Tibial artery (tissue), 4 donors: Measurements from ENCODE around the gene TMEM59.

Source experiments
- DNase-seq, 2 donors: peaks; one replicate each; pipeline ENCODE4 v3.0.0-alpha.2; 2019
- H3K27ac ChIP-seq, 2 donors: fragments of 200-600 bp; sonication (generic) in 1 of 2; 1 replicate in 1 of 2; 2 replicates in 1 of 2; pipeline ENCODE4 v1.5.1; 2018 to 2019; ENCODE audit warnings: mild to moderate bottlenecking in 1 of 2
- H3K27me3 ChIP-seq, 2 donors: fragments of 200-600 bp; sonication (generic) in 1 of 2; one replicate each; pipeline versions ENCODE4 v1.5.1 to v1.6.0; 2016 to 2019
- H3K36me3 ChIP-seq, 3 donors: fragments of 200-600 bp; sonication (generic) in 2 of 3; one replicate each; pipeline ENCODE4 v1.5.1; 2016 to 2019; ENCODE audit warnings: mild to moderate bottlenecking in 2 of 3
- H3K4me1 ChIP-seq, 4 donors: fragments of 200-600 bp; sonication (generic) in 2 of 4; 1 replicate in 3 of 4; 2 replicates in 1 of 4; pipeline ENCODE4 v1.5.1; 2016 to 2019
- H3K4me3 ChIP-seq, 2 donors: fragments of 200-600 bp; sonication (generic) in 1 of 2; 1 replicate in 1 of 2; 2 replicates in 1 of 2; pipeline ENCODE4 v1.5.1; 2018 to 2019; ENCODE audit warnings: mild to moderate bottlenecking in 2 of 2
- H3K9me3 ChIP-seq, 3 donors: fragments of 200-600 bp; sonication (generic) in 1 of 3; one replicate each; pipeline ENCODE4 v1.5.1; 2016 to 2019
- intact Hi-C: fragments of 100-400 bp; cut with DNase I; formaldehyde crosslinking; loops from one replicate; pipeline ENCODE4 v1.15.0; 2023; ENCODE audit warnings: low total_unique reads
- TF ChIP-seq, protein P1 (sequence below), 2 experiments: fragments of 200-600 bp in 1 of 2; fragments of 450-650 bp in 1 of 2; IDR thresholded peaks; one replicate each; pipeline ENCODE4 v1.5.1; 2017 to 2019; ENCODE audit warnings: antibody characterized with exemption in 2 of 2, mild to moderate bottlenecking in 1 of 2, moderate library complexity in 1 of 2

The TMEM59 gene

DNA sequence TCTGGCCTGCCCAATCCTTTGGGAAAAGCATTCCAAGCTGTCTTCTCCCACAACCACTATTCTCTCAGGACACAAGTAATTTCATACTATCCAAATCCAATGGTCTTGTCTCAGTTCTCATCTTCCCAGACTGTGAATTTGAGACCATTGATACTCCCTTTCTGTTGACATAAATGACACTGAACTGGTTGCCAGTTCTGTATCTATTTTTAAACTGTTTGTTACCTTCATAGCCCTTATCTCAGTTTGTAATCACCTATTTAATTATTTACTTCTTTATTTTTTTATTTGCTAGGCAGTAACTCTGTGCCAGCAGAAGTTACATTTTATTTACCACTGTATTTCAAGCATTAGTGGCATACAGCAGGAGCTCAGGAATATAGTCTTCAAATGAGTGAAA, 24.4 kb upstream of the TMEM59 start:
- intact Hi-C loops: loop anchor here (10.0 kb wide), 1 partner anchor 407 kb away; no protein-coding TSS in a partner anchor
- Histone ChIP-seq H3K4me1 (no peaks in the 10 kb centered on the region), H3K27ac (no peak overlapping the region), H3K36me3 (peaks cover 0 to 6% (median 0%) of the 10 kb centered on the region in 3 donors), H3K9me3 (no peaks in the 10 kb centered on the region), H3K4me3 (no peak overlapping the region), H3K27me3 (no peaks in the 10 kb centered on the region)
- TF ChIP-seq, protein P1, sequence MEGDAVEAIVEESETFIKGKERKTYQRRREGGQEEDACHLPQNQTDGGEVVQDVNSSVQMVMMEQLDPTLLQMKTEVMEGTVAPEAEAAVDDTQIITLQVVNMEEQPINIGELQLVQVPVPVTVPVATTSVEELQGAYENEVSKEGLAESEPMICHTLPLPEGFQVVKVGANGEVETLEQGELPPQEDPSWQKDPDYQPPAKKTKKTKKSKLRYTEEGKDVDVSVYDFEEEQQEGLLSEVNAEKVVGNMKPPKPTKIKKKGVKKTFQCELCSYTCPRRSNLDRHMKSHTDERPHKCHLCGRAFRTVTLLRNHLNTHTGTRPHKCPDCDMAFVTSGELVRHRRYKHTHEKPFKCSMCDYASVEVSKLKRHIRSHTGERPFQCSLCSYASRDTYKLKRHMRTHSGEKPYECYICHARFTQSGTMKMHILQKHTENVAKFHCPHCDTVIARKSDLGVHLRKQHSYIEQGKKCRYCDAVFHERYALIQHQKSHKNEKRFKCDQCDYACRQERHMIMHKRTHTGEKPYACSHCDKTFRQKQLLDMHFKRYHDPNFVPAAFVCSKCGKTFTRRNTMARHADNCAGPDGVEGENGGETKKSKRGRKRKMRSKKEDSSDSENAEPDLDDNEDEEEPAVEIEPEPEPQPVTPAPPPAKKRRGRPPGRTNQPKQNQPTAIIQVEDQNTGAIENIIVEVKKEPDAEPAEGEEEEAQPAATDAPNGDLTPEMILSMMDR (IDR thresholded peaks at IDR 0.05): no peak
- no peak for DNase-seq

DNA sequence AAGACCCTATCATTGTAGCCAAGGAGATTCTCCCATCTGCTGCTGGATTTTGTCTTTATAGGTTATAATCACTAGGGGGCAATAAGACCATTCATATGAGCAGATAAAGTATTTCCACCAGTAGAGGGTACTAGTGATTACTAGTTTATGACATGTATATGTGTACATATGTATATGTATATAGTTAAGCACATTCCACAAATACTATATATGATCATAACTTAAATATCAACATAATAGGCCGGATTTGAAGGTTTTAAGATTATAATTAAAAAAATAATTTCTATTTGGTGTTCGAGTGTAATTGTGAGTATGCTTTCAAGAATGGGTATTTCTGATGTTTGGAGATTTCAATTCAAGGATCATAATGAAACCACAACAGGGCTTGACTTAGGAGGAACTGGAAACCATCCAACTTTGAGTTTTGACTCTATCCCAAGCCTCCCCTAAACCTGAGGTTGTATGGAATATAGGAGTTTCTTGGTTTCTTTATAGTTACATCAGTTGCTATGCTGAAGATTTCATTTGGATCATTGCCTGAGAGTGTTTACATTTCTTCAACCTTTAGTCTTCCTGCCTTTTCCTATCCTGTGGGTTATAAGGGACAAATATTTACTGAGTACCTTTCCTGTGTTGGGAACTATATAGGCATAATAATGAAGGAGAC, 17.3 kb upstream of the TMEM59 start:
- no peak for DNase-seq
- intact Hi-C loops: loop anchor here (10.0 kb wide), 1 partner anchor 414 kb away; no protein-coding TSS in a partner anchor
- H3K4me3 ChIP-seq: no peak overlapping the region
- no peak overlapping the region for H3K27ac ChIP-seq
- H3K36me3 ChIP-seq: peaks cover 0 to 7% (median 0%) of the 10 kb centered on the region in 3 donors
- no peaks in the 10 kb centered on the region for H3K4me1 ChIP-seq
- H3K27me3 ChIP-seq: no peaks in the 10 kb centered on the region
- no peaks in the 10 kb centered on the region for H3K9me3 ChIP-seq
- TF ChIP-seq, protein P1 (IDR thresholded peaks at IDR 0.05): peak; percentile 69 to 74

DNA sequence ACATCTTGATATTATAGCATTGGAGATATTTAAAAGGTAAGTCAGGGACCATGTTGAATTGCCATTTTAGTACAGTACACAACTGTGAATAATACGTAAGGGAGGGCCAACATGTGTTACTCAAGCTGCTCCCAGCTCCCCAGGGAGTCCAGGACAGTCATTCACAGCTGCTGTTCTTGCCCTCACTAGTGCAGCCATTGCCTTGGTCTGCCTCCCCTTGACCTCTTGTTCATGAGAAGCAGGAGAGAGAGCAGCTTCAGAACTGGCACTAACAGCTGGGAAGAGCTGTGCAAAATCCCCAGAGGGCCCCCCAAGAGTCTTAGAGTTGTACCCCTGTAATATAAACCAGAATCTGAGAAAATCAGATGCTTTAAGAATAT, 16.8 kb upstream of the TMEM59 start:
- TF ChIP-seq, protein P1 (IDR thresholded peaks at IDR 0.05): no peak
- Histone ChIP-seq H3K9me3 (no peaks in the 10 kb centered on the region), H3K27me3 (no peaks in the 10 kb centered on the region), H3K4me3 (no peak overlapping the region), H3K27ac (no peak overlapping the region), H3K36me3 (peaks cover 0 to 7% (median 0%) of the 10 kb centered on the region in 3 donors), H3K4me1 (no peaks in the 10 kb centered on the region)
- DNase-seq: no peak
- intact Hi-C loops: loop anchor here (10.0 kb wide), 1 partner anchor 415 kb away; no protein-coding TSS in a partner anchor

DNA sequence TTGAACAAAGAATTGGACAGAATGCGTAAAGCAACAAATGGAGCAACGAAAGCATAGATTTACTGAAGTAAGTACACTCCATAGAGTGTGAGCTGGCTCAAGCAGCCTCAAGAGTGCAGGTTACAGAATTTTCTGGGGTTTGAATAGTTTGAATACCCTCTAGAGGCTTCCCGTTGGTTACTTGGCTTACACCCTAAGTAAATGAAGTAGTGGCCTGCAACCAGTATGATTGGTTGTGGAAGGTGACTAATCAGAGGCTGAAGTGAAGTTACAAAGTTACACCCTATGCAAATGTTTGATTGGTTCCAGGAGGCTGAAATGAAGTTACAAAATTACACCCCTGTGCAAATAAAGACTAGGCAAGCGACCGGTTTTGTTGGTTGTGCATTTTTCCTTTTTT, 11.3 kb upstream of the TMEM59 start:
- Histone ChIP-seq H3K4me1 (no peaks in the 10 kb centered on the region), H3K27me3 (no peaks in the 10 kb centered on the region), H3K9me3 (no peaks in the 10 kb centered on the region), H3K27ac (no peak overlapping the region), H3K4me3 (no peak overlapping the region), H3K36me3 (no peaks in the 10 kb centered on the region)
- no peak for DNase-seq
- intact Hi-C loops: no loop called here
- TF ChIP-seq, protein P1 (IDR thresholded peaks at IDR 0.05): no peak

DNA sequence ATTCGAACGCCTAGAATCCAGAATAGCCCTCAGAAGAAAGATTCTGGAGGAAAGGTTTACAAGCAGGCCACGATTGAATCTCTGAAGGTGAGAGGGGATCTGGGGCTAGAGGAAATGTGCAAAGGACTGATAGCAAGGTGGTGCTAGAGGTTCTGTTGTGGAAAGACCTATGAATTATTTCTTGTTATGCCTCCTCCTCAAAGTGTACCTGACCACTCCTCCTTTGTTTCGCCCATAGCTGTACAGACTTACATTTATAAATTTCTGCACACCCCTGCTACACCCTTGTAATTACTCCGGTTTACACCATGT, 1.4 kb upstream of the TMEM59 start:
- Histone ChIP-seq H3K36me3 (no peaks in the 10 kb centered on the region), H3K4me1 (peaks cover 0 to 41% (median 23%) of the 10 kb centered on the region in 4 donors), H3K4me3 (peak overlapping the region; percentile 77 to 97), H3K9me3 (no peaks in the 10 kb centered on the region), H3K27ac (no peak overlapping the region), H3K27me3 (no peaks in the 10 kb centered on the region)
- intact Hi-C loops: no loop called here
- no peak for DNase-seq
- TF ChIP-seq, protein P1 (IDR thresholded peaks at IDR 0.05): no peak
